Measurements from ENCODE around the gene RNLS. TPM values are rescaled to one million over a fixed set of nuclear protein-coding genes. Genes with fewer than 3 reads are reported as not detected.

Gene RNLS
- total and polyA plus RNA-seq, 2 of the 4 experiments (the other 2 are of a cell fraction): 4.5 to 7.0 TPM

GRCh38 chr10:88404133-88404532 lies 179.0 kb downstream of the RNLS start:
- no peaks in the 10 kb centered on the region for H3K27me3 ChIP-seq (ENCODE audit: control insufficient read depth, insufficient read depth, low read length)
- no peaks in the 10 kb centered on the region for H3K9me1 ChIP-seq (ENCODE audit: insufficient read depth, low read length)
- H3K79me1 ChIP-seq (ENCODE audit: low read depth in 1 of 2, low read length in 2 of 2): no peaks in the 10 kb centered on the region
- BruUV-seq (replicated peaks): no TSS peak
- ATAC-seq (ENCODE audit: low read depth) (no peak), DNase-seq (no peak)
- no peaks in the 10 kb centered on the region for H3K36me3 ChIP-seq (ENCODE audit: control insufficient read depth, insufficient read depth, low read length)
- H4K8ac ChIP-seq (ENCODE audit: low read depth in 2 of 2, low read length in 2 of 2): no peak overlapping the region
- H3K27ac ChIP-seq (ENCODE audit: insufficient read depth, low read length): no peak overlapping the region
- no peak overlapping the region for H4K91ac ChIP-seq (ENCODE audit: insufficient read depth, low read depth, low read length)
- no peak overlapping the region for H3K18ac ChIP-seq (ENCODE audit: low read depth, low read length)
- no peak for TF ChIP-seq BHLHE40 (IDR thresholded peaks at IDR 0.05; ENCODE audit: low read depth, low read length)
- no peak for TF ChIP-seq FOS (IDR thresholded peaks at IDR 0.05; ENCODE audit: low read depth, low read length)
- TF ChIP-seq USF2 (IDR thresholded peaks at IDR 0.05; ENCODE audit: low read depth, low read length): no peak
- no peak for TF ChIP-seq MAFK (IDR thresholded peaks at IDR 0.05; ENCODE audit: low read depth, low read length)
- no peak for TF ChIP-seq NFE2L2 (IDR thresholded peaks at IDR 0.05; ENCODE audit: low read depth, low read length)
- no peak for TF ChIP-seq POLR2A (IDR thresholded peaks at IDR 0.05; ENCODE audit: low read depth, low read length)
- TF ChIP-seq RFX5 (IDR thresholded peaks at IDR 0.05; ENCODE audit: low read depth, low read length): no peak
- TF ChIP-seq RAD21 (IDR thresholded peaks at IDR 0.05; ENCODE audit: low read length): no peak
- TF ChIP-seq CTCF (conservative IDR thresholded peaks at IDR 0.05; ENCODE audit: low read depth, low read length): no peak
- TF ChIP-seq CEBPB (IDR thresholded peaks at IDR 0.05; ENCODE audit: low read depth, low read length): no peak
- no peak for TF ChIP-seq CHD1 (IDR thresholded peaks at IDR 0.05; ENCODE audit: low read depth, low read length)
- no peak for TF ChIP-seq MXI1 (IDR thresholded peaks at IDR 0.05; ENCODE audit: borderline replicate concordance, low read depth, low read length)
- no peak for TF ChIP-seq SMC3 (IDR thresholded peaks at IDR 0.05; ENCODE audit: low read depth, low read length)
- TF ChIP-seq, protein P1, sequence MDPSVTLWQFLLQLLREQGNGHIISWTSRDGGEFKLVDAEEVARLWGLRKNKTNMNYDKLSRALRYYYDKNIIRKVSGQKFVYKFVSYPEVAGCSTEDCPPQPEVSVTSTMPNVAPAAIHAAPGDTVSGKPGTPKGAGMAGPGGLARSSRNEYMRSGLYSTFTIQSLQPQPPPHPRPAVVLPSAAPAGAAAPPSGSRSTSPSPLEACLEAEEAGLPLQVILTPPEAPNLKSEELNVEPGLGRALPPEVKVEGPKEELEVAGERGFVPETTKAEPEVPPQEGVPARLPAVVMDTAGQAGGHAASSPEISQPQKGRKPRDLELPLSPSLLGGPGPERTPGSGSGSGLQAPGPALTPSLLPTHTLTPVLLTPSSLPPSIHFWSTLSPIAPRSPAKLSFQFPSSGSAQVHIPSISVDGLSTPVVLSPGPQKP (IDR thresholded peaks at IDR 0.05; ENCODE audit: borderline replicate concordance, low read depth, low read length): no peak
- no peak for TF ChIP-seq RCOR1 (IDR thresholded peaks at IDR 0.05; ENCODE audit: insufficient replicate concordance, low read length)
- no peak for TF ChIP-seq MAZ (IDR thresholded peaks at IDR 0.05; ENCODE audit: borderline replicate concordance, low read depth, low read length)
- no peaks in the 10 kb centered on the region for H3K9me3 ChIP-seq (ENCODE audit: control insufficient read depth, insufficient read depth, low read length)
- H2BK15ac ChIP-seq (ENCODE audit: low read depth, low read length): no peak overlapping the region
- intact Hi-C loops (cut with micrococcal nuclease): loop anchor here (5.0 kb wide), 1 partner anchor 148 kb away; no protein-coding TSS in a partner anchor
- no peak overlapping the region for H2BK20ac ChIP-seq (ENCODE audit: low read depth, low read length)
- dilution Hi-C loops (cut with HindIII; ENCODE audit: low sequenced_read_pairs, unreplicated experiment): no loop called here
- no peak overlapping the region for H2AFZ ChIP-seq (replicated peaks; ENCODE audit: low read length, poor library complexity)
- H3K56ac ChIP-seq (ENCODE audit: extremely low read depth, insufficient read depth, low read length): no peak overlapping the region
- in situ Hi-C loops (cut with MboI; ENCODE audit: low sequenced_read_pairs): no loop called here
- H3K14ac ChIP-seq (replicated peaks; ENCODE audit: low read depth, low read length): no peak overlapping the region
- H2AK5ac ChIP-seq (ENCODE audit: low read depth, low read length): no peak overlapping the region
- H4K20me1 ChIP-seq (ENCODE audit: insufficient read depth, low read length): no peaks in the 10 kb centered on the region
- no peak overlapping the region for H2AK9ac ChIP-seq (replicated peaks; ENCODE audit: low read depth, low read length, poor library complexity)
- no peak overlapping the region for H3K4me2 ChIP-seq (ENCODE audit: low read depth, low read length)
- no peak overlapping the region for H2BK5ac ChIP-seq (ENCODE audit: low read depth, low read length, poor library complexity, severe bottlenecking)
- H3K4me1 ChIP-seq (ENCODE audit: control insufficient read depth, insufficient read depth, low read length): no peaks in the 10 kb centered on the region
- H3K4ac ChIP-seq (ENCODE audit: low read depth, low read length): no peak overlapping the region
- no peak overlapping the region for H3K4me3 ChIP-seq (ENCODE audit: insufficient read depth, low read depth, low read length)
- ChIA-PET CTCF (no interaction called here), POLR2A (ENCODE audit: unreplicated experiment) (no interaction called here)
- H3K23ac ChIP-seq (ENCODE audit: low read depth, low read length): no peak overlapping the region
- H4K5ac ChIP-seq (ENCODE audit: low read depth, low read length): no peak overlapping the region
- WGBS, 2 experiments (ENCODE audit: extremely low coverage in 2 of 2, insufficient read length in 1 of 2): no CpG with 5 or more reads among the region's 2 CpGs
- no peak overlapping the region for H3K9ac ChIP-seq (ENCODE audit: low read depth, low read length)
- H2BK120ac ChIP-seq (ENCODE audit: low read depth, low read length): no peak overlapping the region

Measured in IMR-90 (cell line).